Pancreas (tissue), 10 donors: Measurements from ENCODE around the gene ITPR1. TPM values are rescaled to one million over a fixed set of nuclear protein-coding genes. Genes with fewer than 3 reads are reported as not detected.

ENCODE experiments used
- ATAC-seq, 4 donors: fragments of 200-7000 bp; cut with Tn5 transposase; one replicate each; pipeline versions ENCODE4 v1.8.0 to v1.9.1; 2020; ENCODE audit warnings: mild to moderate bottlenecking in 4 of 4, moderate library complexity in 4 of 4
- DNase-seq, 6 donors: peaks; one replicate each; pipeline ENCODE4 v3.0.0-alpha.2; 2020
- FAIRE-seq: peaks from 2 replicates; lab custom pipeline; 2012; peaks lifted over from hg19 to GRCh38; lab: Jason Lieb, UNC
- H3K27ac ChIP-seq, 4 donors: fragments of 200-600 bp; sonication (generic); 1 replicate in 3 of 4; 2 replicates in 1 of 4; pipeline versions ENCODE4 v1.5.0 to v1.8.0; 2020
- H3K27me3 ChIP-seq, 4 donors: fragments of 200-600 bp; one replicate each; pipeline ENCODE4 v1.8.0; 2021
- H3K36me3 ChIP-seq, 3 donors: fragments of 200-600 bp; sonication (generic) in 1 of 3; one replicate each; pipeline versions ENCODE4 v1.5.0 to v1.8.0; 2020 to 2021
- H3K4me1 ChIP-seq, 3 donors: fragments of 200-600 bp; one replicate each; pipeline ENCODE4 v1.8.0; 2021
- H3K4me3 ChIP-seq, 4 donors: fragments of 200-600 bp; sonication (generic) in 2 of 4; one replicate each; pipeline versions ENCODE4 v1.5.0 to v1.8.0; 2020 to 2021
- H3K9me3 ChIP-seq, 4 donors: fragments of 200-600 bp; one replicate each; pipeline ENCODE4 v1.8.0; 2021
- WGBS, 2 donors: extraction: QIAGEN DNeasy Blood & Tissue Kit; methylation state at CpG; one replicate each; pipeline ENCODE4 v1.1.7; 2013; 5-methylcytosine and 5-hydroxymethylcytosine counted together
- intact Hi-C, 3 donors: fragments of 100-400 bp; cut with DNase I; formaldehyde crosslinking; loops; one replicate each; pipeline versions ENCODE4 v1.11.1 to v1.14.2; 2022
- polyA plus RNA-seq, 2 donors: library from polyadenylated mRNA; stranded (reverse); fragments of 200-250 nt; gene quantifications; one replicate each; pipeline ENCODE4 v1.2.3, GENCODE V29; 2013
- total RNA-seq, 6 donors: library from RNA; stranded (reverse); fragmentation: NEBNext Ultra II Directional in 4 of 6; extraction: Animal tissue kit (Norgen Biotek cat#: 25700) in 4 of 6; gene quantifications; one replicate each; pipeline versions ENCODE4 v1.2.1 to v1.2.4, GENCODE V29; 2021 to 2023
- TF ChIP-seq, protein P1 (sequence below), 4 donors: fragments of 200-600 bp; sonication (generic) in 3 of 4; IDR thresholded peaks; one replicate each; pipeline versions ENCODE4 v1.5.0 to v1.8.0; 2021; ENCODE audit warnings: antibody characterized with exemption in 4 of 4
- donor health status: healthy with polysubstance abuse.
- donor health status: DM: no; HTN: no; CAD: no; lungs with moderate emphysema.
- donor health status: DM: no; HTN: no; CAD: no.
- donor health status: control.
- donor health status: control.
- donor health status: Bipolar disorder and iron deficiency.
- donor health status: DM: yes; HTN: yes; CAD: no.
- donor health status: DM: no; HTN: no; CAD: no.
- donor health status: DM: no; HTN: no; CAD: no.
- donor health status: DM: yes; HTN: yes; CAD: no.

The ITPR1 gene
- total and polyA plus RNA-seq, 8 donors: 4.5 to 19.1 (median 10.1) TPM

DNA sequence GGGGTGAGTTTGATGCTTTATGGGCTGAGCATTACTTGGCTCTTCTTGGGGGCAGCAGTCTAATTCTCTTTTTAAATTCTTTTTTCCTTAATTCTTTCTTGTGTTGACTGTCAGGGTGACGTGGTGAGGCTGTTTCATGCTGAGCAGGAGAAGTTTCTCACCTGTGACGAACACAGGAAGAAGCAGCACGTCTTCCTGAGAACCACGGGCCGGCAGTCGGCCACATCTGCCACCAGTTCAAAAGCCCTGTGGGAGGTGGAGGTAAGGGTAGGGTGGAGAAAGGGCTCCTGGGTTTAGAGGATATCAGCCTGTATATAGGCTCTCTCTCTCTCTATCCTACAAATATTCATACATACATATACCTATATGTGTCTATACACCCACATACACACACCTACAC lies 152.3 kb downstream of the ITPR1 start:
- intact Hi-C loops: no loop called here
- Histone ChIP-seq H3K27ac (no peak overlapping the region), H3K4me3 (no peak overlapping the region), H3K27me3 (no peaks in the 10 kb centered on the region), H3K9me3 (no peaks in the 10 kb centered on the region), H3K4me1 (no peaks in the 10 kb centered on the region), H3K36me3 (no peaks in the 10 kb centered on the region)
- no peak for FAIRE-seq
- no peak for DNase-seq
- ATAC-seq: no peak
- 78 to 84% methylated on average over 6 of the region's 6 CpGs for WGBS, 2 donors
- TF ChIP-seq, protein P1, sequence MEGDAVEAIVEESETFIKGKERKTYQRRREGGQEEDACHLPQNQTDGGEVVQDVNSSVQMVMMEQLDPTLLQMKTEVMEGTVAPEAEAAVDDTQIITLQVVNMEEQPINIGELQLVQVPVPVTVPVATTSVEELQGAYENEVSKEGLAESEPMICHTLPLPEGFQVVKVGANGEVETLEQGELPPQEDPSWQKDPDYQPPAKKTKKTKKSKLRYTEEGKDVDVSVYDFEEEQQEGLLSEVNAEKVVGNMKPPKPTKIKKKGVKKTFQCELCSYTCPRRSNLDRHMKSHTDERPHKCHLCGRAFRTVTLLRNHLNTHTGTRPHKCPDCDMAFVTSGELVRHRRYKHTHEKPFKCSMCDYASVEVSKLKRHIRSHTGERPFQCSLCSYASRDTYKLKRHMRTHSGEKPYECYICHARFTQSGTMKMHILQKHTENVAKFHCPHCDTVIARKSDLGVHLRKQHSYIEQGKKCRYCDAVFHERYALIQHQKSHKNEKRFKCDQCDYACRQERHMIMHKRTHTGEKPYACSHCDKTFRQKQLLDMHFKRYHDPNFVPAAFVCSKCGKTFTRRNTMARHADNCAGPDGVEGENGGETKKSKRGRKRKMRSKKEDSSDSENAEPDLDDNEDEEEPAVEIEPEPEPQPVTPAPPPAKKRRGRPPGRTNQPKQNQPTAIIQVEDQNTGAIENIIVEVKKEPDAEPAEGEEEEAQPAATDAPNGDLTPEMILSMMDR (IDR thresholded peaks at IDR 0.05): no peak

DNA sequence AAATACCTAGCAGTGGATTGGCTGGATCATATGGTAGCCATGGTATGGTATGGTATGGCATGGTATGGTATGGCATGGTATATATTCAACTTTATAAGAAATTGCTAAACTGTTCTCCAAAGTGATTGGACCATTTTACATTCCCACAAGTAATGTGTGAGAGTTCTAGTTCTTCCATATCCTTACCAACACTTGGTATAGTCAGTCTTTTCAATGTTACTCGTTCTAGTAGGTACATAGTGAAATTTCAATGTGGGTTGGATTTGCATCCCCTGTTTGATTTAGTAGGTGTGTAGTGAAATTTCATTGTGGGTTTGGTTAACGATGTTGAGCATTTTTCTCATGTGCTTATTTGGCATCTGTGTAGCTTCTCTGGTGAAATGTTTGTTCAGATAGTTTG lies 154.3 kb downstream of the ITPR1 start:
- no peak for ATAC-seq
- no peaks in the 10 kb centered on the region for H3K4me1 ChIP-seq
- 84 to 93% methylated on average over 2 of the region's 2 CpGs for WGBS, 2 donors
- no peak for DNase-seq
- no peaks in the 10 kb centered on the region for H3K27me3 ChIP-seq
- H3K9me3 ChIP-seq: no peaks in the 10 kb centered on the region
- intact Hi-C loops: no loop called here
- TF ChIP-seq, protein P1 (IDR thresholded peaks at IDR 0.05): no peak
- FAIRE-seq: no peak
- H3K4me3 ChIP-seq: no peak overlapping the region
- H3K36me3 ChIP-seq: no peaks in the 10 kb centered on the region
- no peak overlapping the region for H3K27ac ChIP-seq

DNA sequence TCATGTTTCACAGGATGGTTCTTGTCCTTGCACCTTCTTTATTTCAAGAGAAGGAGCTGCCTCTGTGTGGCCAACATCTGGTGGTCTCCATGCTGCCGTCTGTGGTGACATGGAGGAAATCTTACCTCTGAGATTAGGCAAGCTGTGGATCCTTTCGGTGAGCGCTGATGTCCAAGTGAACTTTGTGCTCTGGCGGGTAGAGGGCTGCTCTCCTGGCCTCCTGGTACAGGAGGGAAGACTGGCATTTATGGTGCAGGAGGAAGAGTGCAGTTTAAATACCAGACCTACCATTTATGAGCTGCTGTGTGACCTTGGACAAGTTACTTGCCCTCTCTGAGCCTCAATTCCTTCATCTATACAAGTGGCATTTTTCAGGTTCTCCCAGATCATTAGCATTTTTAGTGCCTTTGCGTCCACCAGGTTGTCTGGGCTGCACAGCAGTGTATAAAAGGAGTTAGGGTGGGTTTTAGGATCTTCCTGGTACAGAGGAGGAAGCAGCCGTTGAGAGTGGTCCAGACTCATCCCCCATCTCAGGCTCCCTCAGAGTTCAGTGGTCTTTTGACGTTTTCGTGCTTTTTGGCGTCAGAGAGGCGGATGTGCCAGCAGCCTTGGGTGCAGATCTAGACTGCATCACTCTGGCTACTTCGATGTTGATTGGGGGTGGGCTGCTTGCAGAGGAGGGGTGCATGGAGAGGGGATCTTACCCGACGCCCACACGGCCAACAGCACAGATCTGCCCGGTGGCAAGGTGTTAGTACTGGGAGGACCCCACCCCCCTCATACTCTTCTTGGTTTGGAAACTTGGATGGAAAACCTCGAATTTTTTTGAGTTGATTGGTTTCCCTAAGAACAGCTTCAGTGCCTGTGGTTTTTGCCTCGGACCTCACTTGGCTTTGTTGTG lies 162.2 kb downstream of the ITPR1 start:
- ATAC-seq (peak in 1 of 4 donors; percentile 14), FAIRE-seq (no peak), DNase-seq (no peak)
- TF ChIP-seq, protein P1 (IDR thresholded peaks at IDR 0.05): no peak
- no peaks in the 10 kb centered on the region for H3K9me3 ChIP-seq
- no peak overlapping the region for H3K4me3 ChIP-seq
- WGBS, 2 donors: 36 to 45% methylated on average over 17 of the region's 17 CpGs
- intact Hi-C loops: no loop called here
- no peak overlapping the region for H3K27ac ChIP-seq
- H3K4me1 ChIP-seq: no peaks in the 10 kb centered on the region
- H3K27me3 ChIP-seq: no peaks in the 10 kb centered on the region
- peaks cover 0 to 4% (median 0%) of the 10 kb centered on the region in 3 donors for H3K36me3 ChIP-seq

DNA sequence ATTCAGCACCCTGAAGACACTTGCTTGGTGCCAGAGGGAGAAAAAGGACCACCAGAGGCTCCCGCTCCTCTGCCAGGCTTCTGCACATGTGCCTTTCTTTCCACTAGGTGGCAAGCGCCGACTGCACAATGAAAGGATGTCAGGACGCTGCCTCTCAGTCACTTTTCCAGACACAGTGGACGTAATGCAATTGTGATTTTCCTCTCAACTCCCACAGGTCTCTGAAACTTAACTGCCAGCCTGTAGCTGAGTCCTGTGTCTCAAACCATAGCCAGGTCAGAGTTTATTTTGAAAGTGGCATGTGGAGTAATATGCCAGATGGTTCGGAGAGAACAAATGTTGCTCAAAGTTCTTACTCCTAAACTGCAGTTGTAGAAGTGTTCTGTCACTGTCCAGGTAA lies 162.9 kb downstream of the ITPR1 start:
- H3K27ac ChIP-seq: no peak overlapping the region
- 24% methylated on average over 6 of the region's 6 CpGs for WGBS, 2 donors
- no peak overlapping the region for H3K4me3 ChIP-seq
- H3K9me3 ChIP-seq: no peaks in the 10 kb centered on the region
- H3K27me3 ChIP-seq: no peaks in the 10 kb centered on the region
- TF ChIP-seq, protein P1 (IDR thresholded peaks at IDR 0.05): peak; percentile 37 to 70 (median 52)
- ATAC-seq: peak; percentile 82 to 98 (median 95)
- peak; percentile 26 to 65 (median 54) for DNase-seq
- no peak for FAIRE-seq
- no peaks in the 10 kb centered on the region for H3K4me1 ChIP-seq
- H3K36me3 ChIP-seq: peaks cover 0 to 4% (median 0%) of the 10 kb centered on the region in 3 donors
- intact Hi-C loops: no loop called here
